SU-DHL-6 (cell line): Measurements from ENCODE around the gene RMND1.
A peak's percentile ranks its signal among the peaks of the same experiment; 100 is the strongest.

Source experiments
- H2AFZ ChIP-seq: fragments of 200-600 bp; sonication (generic); 2 replicates; pipeline ENCODE4 v1.6.1; 2014; ENCODE audit warnings: low read depth, mild to moderate bottlenecking, moderate library complexity, mixed read lengths, antibody characterized with exemption, low read length; ENCODE audit not compliant: severe bottlenecking
- H3F3A ChIP-seq: fragments of 200-600 bp; shearing (Covaris generic); 2 replicates; pipeline ENCODE4 v1.6.0; 2016; ENCODE audit warnings: antibody characterized with exemption, mild to moderate bottlenecking; ENCODE audit not compliant: insufficient read depth
- H3K27ac ChIP-seq: fragments of 200-600 bp; sonication (generic); 2 replicates; pipeline ENCODE4 v1.5.1; 2016; ENCODE audit warnings: low read depth, mild to moderate bottlenecking, low read length, moderate library complexity, mixed read lengths
- H3K27me3 ChIP-seq: fragments of 200-600 bp; sonication (generic), shearing (Covaris generic); 2 replicates; pipeline ENCODE4 v1.6.0; 2014; ENCODE audit warnings: mild to moderate bottlenecking, low read length
- H3K36me3 ChIP-seq: fragments of 200-600 bp; sonication (generic); 2 replicates; pipeline ENCODE4 v1.6.1; 2014; ENCODE audit warnings: mild to moderate bottlenecking, low read length, mixed read lengths
- H3K4me2 ChIP-seq: fragments of 300-600, 200-600 bp; shearing (Covaris generic), sonication (generic); 2 replicates; pipeline ENCODE4 v1.6.0; 2014; ENCODE audit warnings: low read length, low read depth, mild to moderate bottlenecking; ENCODE audit not compliant: poor library complexity, severe bottlenecking
- H3K4me3 ChIP-seq: fragments of 200-600 bp; sonication (generic); 2 replicates; pipeline ENCODE4 v1.5.1; 2014; ENCODE audit warnings: antibody characterized with exemption, low read length, mild to moderate bottlenecking, mixed read lengths; ENCODE audit not compliant: insufficient read depth, poor library complexity, severe bottlenecking
- H3K79me2 ChIP-seq: fragments of 200-600 bp; sonication (generic); 2 replicates; pipeline ENCODE4 v1.6.1; 2014; ENCODE audit warnings: mild to moderate bottlenecking, low read length, moderate library complexity; ENCODE audit not compliant: insufficient read depth
- H3K9ac ChIP-seq: fragments of 200-600 bp; sonication (generic); 2 replicates; pipeline ENCODE4 v1.7.0; 2014; ENCODE audit warnings: mild to moderate bottlenecking, low read length
- H3K9me2 ChIP-seq: fragments of 200-600 bp; sonication (generic); replicated peaks from 2 replicates; pipeline ENCODE4 v1.6.1; 2014; ENCODE audit warnings: low read length; ENCODE audit not compliant: insufficient read depth
- H3K9me3 ChIP-seq: fragments of 200-600 bp; sonication (generic); 2 replicates; pipeline ENCODE4 v1.6.1; 2014; ENCODE audit warnings: low read length, mixed read lengths; ENCODE audit not compliant: insufficient read depth
- H4K20me1 ChIP-seq: fragments of 200-600 bp; sonication (generic); 2 replicates; pipeline ENCODE4 v1.6.1; 2014; ENCODE audit warnings: low read depth, mild to moderate bottlenecking, antibody characterized with exemption, low read length, moderate library complexity, mixed read lengths
- EZH2phosphoT487 ChIP-seq: fragments of 200-600 bp; sonication (generic), shearing (Covaris generic); conservative IDR thresholded peaks from 2 replicates; pipeline ENCODE4 v1.6.1; 2018; ENCODE audit warnings: mild to moderate bottlenecking, antibody characterized with exemption, low read length, moderate library complexity, mixed read lengths
- TF ChIP-seq, protein P1 (sequence below): fragments of 200-600 bp; sonication (generic); IDR thresholded peaks from one replicate; pipeline ENCODE4 v1.5.1; 2017; ENCODE audit warnings: antibody characterized with exemption, mild to moderate bottlenecking, low read length, moderate library complexity; ENCODE audit not compliant: insufficient read depth, poor library complexity, severe bottlenecking

The RMND1 gene

DNA sequence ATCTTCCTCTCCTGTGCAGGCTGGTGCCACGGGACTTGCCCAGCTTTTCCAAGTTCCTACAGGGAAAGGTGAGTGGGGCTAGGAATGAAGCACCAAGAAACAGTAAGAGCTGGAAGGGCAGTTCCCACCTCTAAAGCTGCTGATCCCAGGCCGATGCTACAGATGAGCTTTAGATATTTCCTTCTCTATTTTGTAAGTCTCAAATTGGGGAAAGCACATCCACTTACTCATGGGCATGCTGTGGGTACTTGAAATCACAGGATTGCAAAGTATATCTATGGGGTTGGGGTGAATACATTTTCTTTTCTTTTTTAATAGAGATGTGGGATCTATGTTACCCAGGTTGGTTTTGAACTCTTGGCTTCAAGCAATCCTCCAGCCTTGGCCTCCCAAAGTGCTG is 63.7 kb downstream of the RMND1 start:
- TF ChIP-seq EZH2phosphoT487, result no peak
- TF ChIP-seq, protein P1, sequence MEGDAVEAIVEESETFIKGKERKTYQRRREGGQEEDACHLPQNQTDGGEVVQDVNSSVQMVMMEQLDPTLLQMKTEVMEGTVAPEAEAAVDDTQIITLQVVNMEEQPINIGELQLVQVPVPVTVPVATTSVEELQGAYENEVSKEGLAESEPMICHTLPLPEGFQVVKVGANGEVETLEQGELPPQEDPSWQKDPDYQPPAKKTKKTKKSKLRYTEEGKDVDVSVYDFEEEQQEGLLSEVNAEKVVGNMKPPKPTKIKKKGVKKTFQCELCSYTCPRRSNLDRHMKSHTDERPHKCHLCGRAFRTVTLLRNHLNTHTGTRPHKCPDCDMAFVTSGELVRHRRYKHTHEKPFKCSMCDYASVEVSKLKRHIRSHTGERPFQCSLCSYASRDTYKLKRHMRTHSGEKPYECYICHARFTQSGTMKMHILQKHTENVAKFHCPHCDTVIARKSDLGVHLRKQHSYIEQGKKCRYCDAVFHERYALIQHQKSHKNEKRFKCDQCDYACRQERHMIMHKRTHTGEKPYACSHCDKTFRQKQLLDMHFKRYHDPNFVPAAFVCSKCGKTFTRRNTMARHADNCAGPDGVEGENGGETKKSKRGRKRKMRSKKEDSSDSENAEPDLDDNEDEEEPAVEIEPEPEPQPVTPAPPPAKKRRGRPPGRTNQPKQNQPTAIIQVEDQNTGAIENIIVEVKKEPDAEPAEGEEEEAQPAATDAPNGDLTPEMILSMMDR, result no peak
- Histone ChIP-seq H3K4me2 (no peak overlapping the region), H3K9me2 (no peaks in the 10 kb centered on the region), H3K79me2 (peaks cover 84% of the 10 kb centered on the region), H3K36me3 (peaks cover 21% of the 10 kb centered on the region; the same call in 1 of the 2 replicates), H3K9ac (no peak overlapping the region), H4K20me1 (peaks cover 5% of the 10 kb centered on the region; the same call in 1 of the 2 replicates), H3K27ac (no peak overlapping the region), H3K9me3 (no peaks in the 10 kb centered on the region), H3K27me3 (no peaks in the 10 kb centered on the region), H3F3A (peaks cover 23% of the 10 kb centered on the region), H2AFZ (no peak overlapping the region), H3K4me3 (no peak overlapping the region)

DNA sequence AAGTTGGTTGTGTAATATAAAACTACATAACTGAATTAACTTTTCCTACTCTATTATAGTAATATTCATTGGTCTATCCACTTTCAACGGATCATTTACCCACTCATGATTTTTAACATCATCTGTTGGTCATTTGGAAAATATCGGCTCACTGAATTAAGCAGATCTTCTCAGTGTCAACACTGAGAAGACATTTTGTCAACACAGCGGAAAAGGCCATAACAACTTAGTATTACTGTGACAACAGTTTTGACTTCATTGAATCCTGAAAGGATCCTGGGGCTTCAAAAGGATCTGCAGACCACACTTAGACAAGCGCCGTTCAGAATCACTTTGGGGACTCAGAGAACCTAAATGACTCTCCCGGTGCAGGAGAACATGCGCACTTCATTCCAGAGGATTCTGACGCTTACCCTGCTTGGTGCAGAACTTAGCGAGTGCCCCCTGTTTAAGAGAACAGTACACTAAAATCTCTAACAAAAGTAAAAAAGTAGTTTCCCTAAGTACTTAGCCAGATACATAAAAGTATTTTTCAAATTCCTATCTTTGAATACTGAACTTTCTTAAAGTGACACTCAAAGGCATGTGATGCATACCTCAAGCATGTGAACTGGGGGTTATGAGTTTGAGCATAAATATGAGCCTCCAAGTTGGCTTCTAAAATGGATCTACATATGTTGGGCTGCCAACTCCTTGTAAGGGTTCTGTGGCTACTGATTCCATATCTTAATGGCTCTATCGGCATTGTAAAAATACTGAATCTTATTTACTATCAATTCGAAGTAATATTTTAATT is 64.6 kb downstream of the RMND1 start:
- no peak overlapping the region for H3K9ac ChIP-seq
- H3K4me3 ChIP-seq, result no peak overlapping the region
- peaks cover 84% of the 10 kb centered on the region for H3K79me2 ChIP-seq
- H2AFZ ChIP-seq, result no peak overlapping the region
- H3K27ac ChIP-seq, result no peak overlapping the region
- H3K27me3 ChIP-seq, result no peaks in the 10 kb centered on the region
- no peak overlapping the region for H3K4me2 ChIP-seq
- no peak for TF ChIP-seq EZH2phosphoT487
- TF ChIP-seq, protein P1, result no peak
- H3K36me3 ChIP-seq, result peaks cover 21% of the 10 kb centered on the region; the same call in 1 of the 2 replicates
- peaks cover 23% of the 10 kb centered on the region for H3F3A ChIP-seq
- no peaks in the 10 kb centered on the region for H3K9me2 ChIP-seq
- peaks cover 5% of the 10 kb centered on the region; the same call in 1 of the 2 replicates for H4K20me1 ChIP-seq
- H3K9me3 ChIP-seq, result no peaks in the 10 kb centered on the region

DNA sequence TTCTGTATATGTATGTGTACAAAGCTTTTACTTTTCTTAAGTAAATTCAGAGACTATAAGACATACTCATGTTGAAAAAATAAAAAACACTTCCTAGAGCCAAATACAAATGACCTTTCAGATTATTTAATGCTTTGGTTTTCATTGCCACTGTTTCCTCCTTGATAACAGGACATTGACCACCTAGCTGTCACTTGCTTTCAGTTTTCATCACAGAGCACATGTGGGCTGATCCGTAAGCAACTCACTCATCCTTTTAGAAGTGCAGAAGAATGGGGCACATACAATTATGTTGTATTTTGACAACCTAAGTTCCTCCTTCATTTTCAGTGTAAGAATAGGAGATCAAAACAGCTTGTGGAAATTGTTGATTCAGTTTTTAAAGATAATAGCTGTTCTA is 66.7 kb downstream of the RMND1 start:
- H3F3A ChIP-seq, result peaks cover 13% of the 10 kb centered on the region
- H3K4me2 ChIP-seq, result no peak overlapping the region
- H2AFZ ChIP-seq, result no peak overlapping the region
- H3K9ac ChIP-seq, result no peak overlapping the region
- TF ChIP-seq EZH2phosphoT487, result no peak
- TF ChIP-seq, protein P1, result no peak
- peaks cover 9% of the 10 kb centered on the region; the same call in 1 of the 2 replicates for H4K20me1 ChIP-seq
- no peak overlapping the region for H3K4me3 ChIP-seq
- no peaks in the 10 kb centered on the region for H3K9me2 ChIP-seq
- peaks cover 95% of the 10 kb centered on the region for H3K79me2 ChIP-seq
- H3K36me3 ChIP-seq, result peaks cover 21% of the 10 kb centered on the region; the same call in 1 of the 2 replicates
- H3K27ac ChIP-seq, result 0 out of 2 replicates have a peak overlapping the region, but pooled peaks have one; percentile 23
- no peaks in the 10 kb centered on the region for H3K9me3 ChIP-seq
- no peaks in the 10 kb centered on the region for H3K27me3 ChIP-seq
